Right renal pelvis (tissue), 4 donors: ENCODE results near the gene GP1BA. TPM values are rescaled to one million over a fixed set of nuclear protein-coding genes. Genes with fewer than 3 reads are reported as not detected.
A peak's percentile ranks its signal among the peaks of the same experiment; 100 is the strongest.

ENCODE experiments used
- DNase-seq, 4 donors: peaks; one replicate each; pipeline ENCODE4 v3.0.0-alpha.2; 2013; ENCODE audit warnings: low read depth in 4 of 4, low spot score in 3 of 4, missing footprints in 1 of 4
- polyA plus RNA-seq, 4 donors: library from polyadenylated mRNA; unstranded; fragments of 120-200 nt; gene quantifications; one replicate each; pipeline ENCODE4 v1.2.1, GENCODE V29; 2013; ENCODE audit not compliant: insufficient read length in 4 of 4

The GP1BA gene
- polyA plus RNA-seq, 4 donors: 1.4 to 3.5 (median 1.8) TPM

DNA sequence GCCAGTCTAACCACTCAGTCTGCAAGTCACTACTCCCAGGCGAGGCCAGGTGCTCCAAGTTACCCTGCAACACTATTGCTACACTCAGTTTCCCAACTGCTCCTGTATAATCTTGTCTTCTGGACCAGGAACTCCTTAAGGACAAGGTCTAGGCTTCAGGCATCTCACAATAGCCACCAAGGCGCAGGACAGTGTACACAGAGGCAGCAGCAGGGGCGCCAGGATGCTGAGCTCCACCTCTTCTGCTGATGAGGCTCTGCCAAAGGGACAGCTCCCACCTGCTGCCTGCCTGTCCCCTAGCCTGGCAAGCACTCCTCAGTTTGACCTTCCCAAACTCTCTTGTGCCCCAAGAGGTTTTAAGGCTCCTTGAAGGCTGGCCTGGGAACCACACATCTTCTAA, 4.4 kb downstream of the GP1BA start:
- no peak for DNase-seq

- DNase-seq: no peak
Observed at GRCh38 chr17:4937553-4937952, 5.5 kb downstream of the GP1BA start.

DNA sequence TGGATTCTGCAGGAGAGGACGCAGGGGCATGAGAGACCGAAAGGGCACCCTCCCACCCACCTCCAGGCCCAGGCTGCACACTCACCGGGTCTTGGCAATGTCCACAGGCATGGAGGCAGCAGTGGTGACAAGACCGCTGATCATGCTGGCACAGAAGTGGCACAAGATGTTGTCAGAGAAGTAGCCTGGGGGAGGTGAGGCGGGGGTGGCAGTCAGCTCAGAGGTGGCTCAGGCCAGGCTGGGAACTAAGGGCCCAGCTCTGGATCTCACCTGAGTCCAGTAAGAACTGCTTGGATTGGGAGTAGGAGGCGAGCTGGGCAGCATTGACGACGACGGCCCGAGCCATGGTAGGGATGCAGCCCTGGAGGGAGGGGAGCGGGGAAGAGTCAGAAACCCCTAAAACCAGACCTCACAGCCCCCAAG, 6.0 kb downstream of the GP1BA start:
- no peak for DNase-seq

- no peak for DNase-seq
Observed at GRCh38 chr17:4938688-4939545, 6.8 kb downstream of the GP1BA start.

DNA sequence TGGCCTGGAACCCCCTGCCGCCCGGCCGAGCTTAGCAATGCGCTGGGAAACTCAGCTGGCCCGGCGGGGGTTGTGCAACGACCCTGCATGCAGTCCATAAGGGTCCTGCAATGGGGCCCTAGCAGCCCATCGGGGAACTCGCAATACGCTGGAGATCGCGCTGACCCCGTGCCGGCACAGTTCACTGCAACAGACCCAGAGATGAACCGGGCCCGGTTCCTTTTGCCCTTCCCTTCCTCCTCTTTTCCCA, 7.4 kb downstream of the GP1BA start:
- no peak for DNase-seq

- DNase-seq: peak; percentile 97 to 100 (median 99)
Observed at GRCh38 chr17:4939796-4940554, 7.9 kb downstream of the GP1BA start, which contains the start of the genes RNF167 and SLC25A11. RNF167 (plus strand) TSS chr17:4940268; CDS start chr17:4940910, 642 bp downstream. SLC25A11 (minus strand) TSS chr17:4940046; CDS start chr17:4939910, 136 bp downstream.

- no peak for DNase-seq
Observed at GRCh38 chr17:4940555-4941318, 8.7 kb downstream of the GP1BA start.

DNA sequence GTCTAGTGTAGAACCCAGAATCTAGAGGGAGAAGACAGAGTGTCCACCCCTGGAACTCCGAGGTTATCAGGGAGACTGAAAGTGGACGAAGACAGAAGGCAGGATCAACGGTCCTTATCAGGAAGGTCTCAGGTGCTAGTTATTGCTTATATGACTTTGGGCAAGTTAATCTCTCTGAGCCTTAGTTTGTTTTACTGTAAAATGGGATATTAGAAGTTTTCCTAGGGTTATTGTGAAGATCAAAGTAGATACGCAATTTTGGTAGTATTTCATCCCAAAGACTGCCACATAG, 9.2 kb downstream of the GP1BA start:
- no peak for DNase-seq

DNA sequence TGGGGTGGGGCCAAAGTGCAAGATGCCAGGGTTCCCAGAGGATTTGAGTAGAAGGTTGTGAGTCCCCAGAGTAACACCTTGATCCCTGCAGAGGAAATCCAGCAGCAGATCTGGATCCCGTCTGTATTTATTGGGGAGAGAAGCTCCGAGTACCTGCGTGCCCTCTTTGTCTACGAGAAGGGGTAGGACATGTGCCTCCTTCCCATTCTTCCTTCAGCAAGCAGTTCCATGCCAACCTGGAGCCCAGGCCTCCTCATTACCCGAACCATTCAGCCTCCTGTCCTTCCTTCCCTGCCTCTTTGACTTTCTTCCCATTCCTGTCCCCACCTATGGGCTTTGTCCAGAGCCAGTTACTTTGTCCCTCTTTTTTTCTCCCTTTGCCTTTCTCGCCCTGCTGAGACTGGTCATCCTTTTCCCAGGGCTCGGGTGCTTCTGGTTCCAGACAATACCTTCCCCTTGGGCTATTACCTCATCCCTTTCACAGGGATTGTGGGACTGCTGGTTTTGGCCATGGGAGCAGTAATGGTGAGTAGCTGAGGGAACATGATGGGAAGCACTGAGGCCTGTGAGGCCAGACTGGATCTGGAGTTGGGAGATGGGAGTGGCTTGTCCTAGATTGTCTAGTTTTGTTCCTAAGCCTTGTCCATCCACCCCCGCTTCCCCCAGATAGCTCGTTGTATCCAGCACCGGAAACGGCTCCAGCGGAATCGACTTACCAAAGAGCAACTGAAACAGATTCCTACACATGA, 10.9 kb downstream of the GP1BA start:
- DNase-seq: no peak

DNA sequence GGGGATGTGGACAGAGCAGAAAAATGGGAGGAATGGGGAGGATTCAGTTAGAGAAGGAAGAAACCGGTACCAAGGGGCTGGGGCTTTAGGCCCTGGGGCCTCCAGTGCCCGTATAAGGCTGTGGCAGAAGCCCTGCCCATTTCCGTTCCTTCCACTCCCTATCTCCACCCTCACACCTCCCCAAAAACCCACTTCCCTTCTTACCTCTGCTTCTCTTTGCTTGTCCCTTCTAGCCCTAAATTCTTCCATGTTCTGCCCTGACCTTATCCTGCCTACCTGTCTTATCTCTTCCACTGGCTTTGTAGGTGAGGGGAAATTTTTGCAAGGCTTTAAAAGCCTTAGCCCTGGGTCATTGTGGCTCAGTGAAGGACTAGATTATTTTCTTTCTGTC, 12.1 kb downstream of the GP1BA start:
- DNase-seq: no peak

GRCh38 chr17:4944554-4945175, 12.6 kb downstream of the GP1BA start:
- DNase-seq: no peak

- no peak for DNase-seq
Observed at GRCh38 chr17:4945176-4945943, 13.3 kb downstream of the GP1BA start.

DNA sequence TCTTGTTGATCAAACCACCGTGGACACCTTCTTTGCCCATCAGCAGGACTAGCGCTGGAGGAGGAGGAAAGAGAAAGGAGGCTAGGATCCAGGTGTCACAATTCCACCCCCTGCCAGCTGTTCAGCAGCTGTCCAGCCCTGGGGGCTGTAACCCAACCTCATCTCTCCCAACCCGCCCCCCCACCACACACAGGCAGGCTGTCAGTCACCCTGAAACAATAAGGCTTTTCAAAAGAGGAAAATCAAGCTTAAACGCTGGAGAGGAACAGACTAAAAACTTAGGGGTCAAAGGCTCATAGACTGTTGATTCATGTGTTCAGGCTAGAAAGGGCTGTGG, 13.8 kb downstream of the GP1BA start:
- no peak for DNase-seq

GRCh38 chr17:4946312-4946976, 14.4 kb downstream of the GP1BA start:
- no peak for DNase-seq

DNA sequence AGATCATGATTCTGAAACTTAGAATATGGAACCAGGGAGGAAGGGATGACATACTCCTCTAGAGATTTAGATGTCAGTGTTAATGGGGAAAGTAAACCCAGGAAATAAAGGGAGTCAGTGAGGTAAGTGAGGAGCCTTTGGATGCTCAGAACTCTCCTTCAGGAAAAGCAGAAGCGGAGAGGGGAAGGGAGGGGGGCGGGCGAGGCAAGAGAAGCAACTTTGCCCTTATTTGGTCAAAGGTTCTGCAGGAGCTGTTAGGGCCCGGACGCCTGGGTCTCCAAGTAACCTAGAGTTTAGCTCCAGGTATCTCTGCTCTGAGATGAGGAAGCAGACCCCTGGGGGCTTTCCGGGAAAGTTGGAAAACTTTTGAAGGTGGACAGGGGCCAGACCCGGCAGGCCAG, 14.9 kb downstream of the GP1BA start:
- no peak for DNase-seq

DNA sequence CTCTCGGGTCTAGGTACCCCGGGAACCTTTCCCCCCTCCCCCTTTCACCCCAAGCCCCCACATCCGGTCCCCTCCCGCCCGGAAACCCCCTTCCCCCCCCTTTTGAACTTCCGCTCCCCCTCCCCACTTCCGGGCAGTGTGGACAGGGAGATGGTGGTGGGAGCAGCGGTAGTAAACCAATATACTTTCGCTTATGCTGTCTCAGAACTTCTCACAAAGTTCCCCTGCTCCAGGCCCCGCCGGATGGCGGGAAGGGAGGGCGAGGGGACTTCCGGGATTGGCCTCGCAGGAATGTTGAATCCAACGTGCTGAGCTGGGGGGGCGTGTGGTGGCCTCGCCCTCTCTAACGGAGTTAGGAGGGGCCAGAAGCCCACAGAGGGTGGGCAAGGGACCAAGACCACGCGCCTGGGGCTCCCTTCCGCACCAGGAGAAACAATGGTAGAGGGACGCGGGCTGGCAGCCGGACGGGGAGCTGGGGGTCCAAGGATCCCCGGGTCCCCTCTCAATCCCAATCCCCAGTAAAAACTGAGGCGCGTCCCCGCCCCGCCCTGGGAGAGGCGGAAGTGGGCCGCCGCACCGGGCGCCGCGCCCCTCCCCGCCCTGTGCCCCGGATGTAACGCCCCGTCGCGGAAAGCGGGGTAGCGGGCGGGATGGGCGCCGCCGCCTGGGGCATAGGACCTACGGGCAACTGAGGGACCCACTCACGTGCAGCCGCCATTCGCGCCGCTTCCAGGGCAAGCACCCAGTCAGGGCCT, 15.5 kb downstream of the GP1BA start:
- DNase-seq: no peak

DNA sequence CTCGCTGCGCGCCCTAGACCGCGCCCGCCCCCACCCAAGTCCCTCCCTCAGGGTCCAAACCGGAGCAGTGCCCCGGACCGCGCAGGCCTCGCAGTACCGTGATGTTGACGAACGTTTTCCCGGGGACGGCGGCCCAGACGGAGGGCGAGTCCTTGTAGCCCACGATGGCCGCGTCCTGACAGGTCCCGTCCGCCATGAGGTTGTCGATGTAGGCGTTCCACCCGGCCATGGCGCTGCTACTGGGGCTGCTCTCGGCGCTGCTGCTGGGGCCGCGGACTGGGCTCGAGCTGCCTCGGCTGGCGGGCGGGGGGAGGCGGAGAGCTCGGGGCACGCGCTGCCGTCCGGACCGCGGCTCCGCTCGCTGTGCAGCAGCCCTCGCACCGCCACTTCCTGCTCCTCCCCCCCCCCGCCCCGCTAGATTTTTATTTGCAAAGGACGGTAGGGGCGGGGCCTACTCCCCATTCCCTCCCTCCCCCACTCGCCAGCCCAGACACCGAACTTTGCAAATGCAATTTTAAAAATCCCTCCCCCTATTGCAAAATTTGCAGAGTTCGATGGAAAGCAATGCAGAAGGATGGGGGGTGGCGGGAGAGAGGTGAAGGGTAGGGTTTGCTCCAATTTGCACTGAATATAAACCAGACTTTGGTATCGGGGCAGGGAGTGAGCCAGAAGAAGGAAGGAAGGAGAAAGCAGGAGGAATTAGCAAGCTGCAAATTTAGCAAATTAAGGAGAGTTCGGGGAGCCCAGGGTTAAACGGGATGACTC, 16.3 kb downstream of the GP1BA start, which contains the start of gene PFN1:
TSS of gene PFN1 (minus strand) at position 365 of the 765 bp plus-strand sequence. CDS start at position 229, 136 bp downstream.
- DNase-seq: peak in 2 of 4 donors; percentile 80 to 81
